Ovary (tissue), 9 donors: Measurements from ENCODE around the gene CEP97. TPM values are rescaled to one million over a fixed set of nuclear protein-coding genes. Genes with fewer than 3 reads are reported as not detected.

Experiments
- DNase-seq, 5 donors: peaks; one replicate each; pipeline ENCODE4 v3.0.0-alpha.2; 2019 to 2020
- H3K27ac ChIP-seq, 2 donors: fragments of 200-600 bp; one replicate each; pipeline versions ENCODE4 v1.5.1 to v1.8.0; 2019 to 2022
- H3K27me3 ChIP-seq: fragments of 200-600 bp; one replicate; pipeline ENCODE4 v1.8.0; 2022
- H3K36me3 ChIP-seq: fragments of 200-600 bp; sonication (generic); one replicate; pipeline ENCODE4 v1.5.1; 2019
- H3K4me1 ChIP-seq: one replicate; pipeline ENCODE4 v1.8.1; 2013; ENCODE audit warnings: mild to moderate bottlenecking, moderate library complexity; ENCODE audit not compliant: insufficient read depth
- H3K4me3 ChIP-seq: fragments of 200-600 bp; sonication (generic); one replicate; pipeline ENCODE4 v1.5.1; 2017
- H3K9me3 ChIP-seq, 2 donors: fragments of 200-600 bp in 1 of 2; sonication (generic) in 1 of 2; one replicate each; pipeline versions ENCODE4 v1.5.1 to v1.8.1; 2013 to 2019; ENCODE audit warnings: mild to moderate bottlenecking in 1 of 2, moderate library complexity in 1 of 2
- EP300 ChIP-seq: sonication (generic); formaldehyde crosslinking; IDR thresholded peaks from one replicate; pipeline ENCODE4 v1.6.1; 2017; ENCODE audit warnings: antibody characterized with exemption
- POLR2A ChIP-seq: fragments of 450-650 bp; IDR thresholded peaks from one replicate; pipeline ENCODE4 v1.6.1; 2017; ENCODE audit warnings: antibody characterized with exemption, mild to moderate bottlenecking, moderate library complexity
- WGBS, 3 donors: extraction: QIAGEN DNeasy Blood & Tissue Kit in 1 of 3; methylation state at CpG; one replicate each; pipeline versions ENCODE4 v1.1.5 to v1.1.7; 2013 to 2017; 5-methylcytosine and 5-hydroxymethylcytosine counted together
- intact Hi-C, 4 donors: fragments of 100-400 bp; cut with DNase I; formaldehyde crosslinking; loops; one replicate each; pipeline versions ENCODE4 v1.11.0 to v1.15.1; 2022 to 2023
- polyA plus RNA-seq, 2 donors: library from polyadenylated mRNA; stranded (reverse); fragments of 200-250 nt in 1 of 2; fragments of 350-450 nt in 1 of 2; fragmentation: Illumina TruSeq in 1 of 2; extraction: RNeasy Lipid Tissue Mini Kit (QIAGEN cat#74804) in 1 of 2; gene quantifications; one replicate each; pipeline ENCODE4 v1.2.3, GENCODE V29; 2013 to 2014
- total RNA-seq, 7 donors: library from RNA; depleted of rRNA in 2 of 7; stranded (reverse); fragments of >200 nt in 2 of 7; fragmentation: NEBNext Ultra II Directional in 3 of 7; extraction: Animal tissue kit (Norgen Biotek cat#: 25700) in 3 of 7; gene quantifications; one replicate each; pipeline versions ENCODE4 v1.1.0 to v1.2.4, GENCODE V29; 2016 to 2023
- TF ChIP-seq, protein P1 (sequence below), 3 donors: fragments of 450-650 bp in 2 of 3; fragments of 200-600 bp in 1 of 3; IDR thresholded peaks; one replicate each; pipeline versions ENCODE4 v1.5.1 to v1.8.0; 2016 to 2022; ENCODE audit warnings: antibody characterized with exemption in 3 of 3, mild to moderate bottlenecking in 1 of 3
- donor health status: DM: no; HTN: no; CAD: no; lungs with moderate emphysema.
- donor health status: DM: no; HTN: no; CAD: no.
- donor health status: Bipolar disorder and iron deficiency.
- donor health status: DM: yes; HTN: yes; CAD: no.
- donor health status: DM: no; HTN: no; CAD: no.
- donor health status: DM: yes; HTN: yes; CAD: no.

CEP97 gene
- total and polyA plus RNA-seq, 9 donors: 2.4 to 11.1 (median 7.8) TPM

DNA sequence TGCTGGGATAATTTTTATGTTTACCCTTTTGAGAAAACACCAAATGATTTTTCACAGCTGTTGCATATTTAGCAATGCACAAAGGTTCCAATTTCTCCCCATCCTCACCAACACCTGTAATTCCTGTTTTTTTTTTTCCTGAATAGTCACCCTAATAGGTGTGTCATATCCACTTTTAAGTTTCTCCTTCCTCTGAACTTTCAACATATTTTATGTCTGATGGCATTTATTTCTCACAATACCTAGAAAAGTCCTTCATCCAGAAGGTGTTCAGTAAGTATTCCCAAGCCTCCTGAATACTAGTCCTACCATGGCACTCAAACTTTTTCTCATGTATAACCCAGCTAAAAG is 39.4 kb upstream of the CEP97 start:
- no peaks in the 10 kb centered on the region for H3K36me3 ChIP-seq
- intact Hi-C loops: loop anchor here in 1 of 4 donors (5.0 kb wide), 2 partner anchors 113 to 162 kb away; partner anchors contain the start of genes NFKBIZ and PCNP
- TF ChIP-seq, protein P1, sequence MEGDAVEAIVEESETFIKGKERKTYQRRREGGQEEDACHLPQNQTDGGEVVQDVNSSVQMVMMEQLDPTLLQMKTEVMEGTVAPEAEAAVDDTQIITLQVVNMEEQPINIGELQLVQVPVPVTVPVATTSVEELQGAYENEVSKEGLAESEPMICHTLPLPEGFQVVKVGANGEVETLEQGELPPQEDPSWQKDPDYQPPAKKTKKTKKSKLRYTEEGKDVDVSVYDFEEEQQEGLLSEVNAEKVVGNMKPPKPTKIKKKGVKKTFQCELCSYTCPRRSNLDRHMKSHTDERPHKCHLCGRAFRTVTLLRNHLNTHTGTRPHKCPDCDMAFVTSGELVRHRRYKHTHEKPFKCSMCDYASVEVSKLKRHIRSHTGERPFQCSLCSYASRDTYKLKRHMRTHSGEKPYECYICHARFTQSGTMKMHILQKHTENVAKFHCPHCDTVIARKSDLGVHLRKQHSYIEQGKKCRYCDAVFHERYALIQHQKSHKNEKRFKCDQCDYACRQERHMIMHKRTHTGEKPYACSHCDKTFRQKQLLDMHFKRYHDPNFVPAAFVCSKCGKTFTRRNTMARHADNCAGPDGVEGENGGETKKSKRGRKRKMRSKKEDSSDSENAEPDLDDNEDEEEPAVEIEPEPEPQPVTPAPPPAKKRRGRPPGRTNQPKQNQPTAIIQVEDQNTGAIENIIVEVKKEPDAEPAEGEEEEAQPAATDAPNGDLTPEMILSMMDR (IDR thresholded peaks at IDR 0.05): no peak
- TF ChIP-seq POLR2A: no peak
- no peak for TF ChIP-seq EP300
- peak overlapping the region; percentile 59 for H3K4me3 ChIP-seq
- no peak for DNase-seq
- H3K27ac ChIP-seq: peak overlapping the region; percentile 83 to 86
- no peaks in the 10 kb centered on the region for H3K9me3 ChIP-seq
- H3K4me1 ChIP-seq: peaks cover 10% of the 10 kb centered on the region
- no peaks in the 10 kb centered on the region for H3K27me3 ChIP-seq

DNA sequence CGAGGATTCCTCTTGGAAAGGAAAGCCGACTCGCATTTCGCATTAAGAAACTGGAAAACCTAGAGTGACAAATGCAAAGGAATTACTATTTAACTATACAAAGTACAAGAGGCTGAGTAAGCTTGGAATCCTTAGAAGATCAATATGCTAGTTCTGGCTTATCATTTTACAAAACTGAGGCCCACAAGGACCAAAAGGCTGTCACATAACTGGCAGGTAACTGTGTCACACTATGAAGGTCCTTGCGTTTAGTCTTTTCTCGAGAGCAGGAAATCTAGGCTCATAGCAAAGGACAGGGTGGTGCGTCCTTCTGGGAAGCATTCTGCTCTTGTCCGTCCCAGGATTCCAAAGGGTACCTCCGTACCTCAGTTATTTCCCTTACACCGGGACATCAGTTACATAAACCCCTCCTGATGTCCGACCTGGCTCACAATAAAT is 38.5 kb upstream of the CEP97 start:
- intact Hi-C loops: loop anchor here in 1 of 4 donors (5.0 kb wide), 2 partner anchors 114 to 161 kb away; partner anchors contain the start of genes NFKBIZ and PCNP
- no peak for DNase-seq
- H3K9me3 ChIP-seq: no peaks in the 10 kb centered on the region
- H3K4me1 ChIP-seq: peaks cover 10% of the 10 kb centered on the region
- TF ChIP-seq POLR2A (no peak), EP300 (no peak)
- TF ChIP-seq, protein P1 (IDR thresholded peaks at IDR 0.05): no peak
- peak overlapping the region; percentile 59 for H3K4me3 ChIP-seq
- H3K36me3 ChIP-seq: no peaks in the 10 kb centered on the region
- 1% methylated on average over 11 of the region's 11 CpGs for WGBS, 3 donors
- no peaks in the 10 kb centered on the region for H3K27me3 ChIP-seq
- peak overlapping the region; percentile 83 to 86 for H3K27ac ChIP-seq

DNA sequence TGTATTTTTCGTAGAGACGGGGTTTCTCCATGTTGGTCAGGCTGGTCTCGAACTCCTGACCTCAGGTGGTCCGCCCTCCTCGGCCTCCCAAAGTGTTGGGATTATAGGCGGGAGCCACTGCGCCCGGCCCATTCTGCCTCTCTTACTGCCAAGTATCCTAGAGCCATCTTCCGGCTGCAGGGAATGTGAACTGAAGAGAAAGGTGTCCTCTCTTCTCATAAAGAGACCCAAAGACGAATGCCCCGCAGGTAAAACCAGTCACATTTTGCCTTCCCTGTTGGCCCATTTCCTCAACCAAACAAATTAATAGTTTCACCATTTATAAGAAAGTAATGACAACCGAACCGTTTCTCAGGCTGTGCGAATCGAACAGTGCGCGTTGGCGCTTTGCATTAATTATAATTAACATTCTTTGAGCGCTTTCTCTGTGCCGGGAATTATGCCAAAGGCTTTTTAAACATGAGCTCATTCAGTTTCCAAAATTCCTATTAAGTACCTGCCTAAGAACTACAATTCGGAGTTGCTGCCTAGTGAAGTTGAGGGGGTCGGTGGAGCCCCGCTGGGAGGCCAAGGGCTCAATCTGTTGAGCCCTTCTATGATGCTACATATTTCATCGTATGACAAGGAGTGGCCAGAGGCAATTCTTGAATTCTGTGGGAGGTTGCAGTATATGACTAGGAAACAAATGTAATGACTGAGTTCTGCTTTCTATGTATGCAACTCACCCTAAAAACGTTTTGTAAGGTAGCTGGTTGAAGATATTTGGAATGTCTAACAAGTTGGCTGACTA is 37.1 kb upstream of the CEP97 start:
- peak in 1 of 5 donors; percentile 51 for DNase-seq
- intact Hi-C loops: loop anchor here in 1 of 4 donors (5.0 kb wide), 2 partner anchors 115 to 160 kb away; partner anchors contain the start of genes NFKBIZ and PCNP
- TF ChIP-seq EP300: no peak
- TF ChIP-seq, protein P1 (IDR thresholded peaks at IDR 0.05): no peak
- no peak for TF ChIP-seq POLR2A
- Histone ChIP-seq H3K36me3 (no peaks in the 10 kb centered on the region), H3K4me3 (peak overlapping the region; percentile 59), H3K4me1 (peaks cover 10% of the 10 kb centered on the region), H3K27ac (peak overlapping the region; percentile 64 to 83), H3K27me3 (no peaks in the 10 kb centered on the region), H3K9me3 (no peaks in the 10 kb centered on the region)
- 29 to 53% (median 44%) methylated on average over 24 to 25 of the region's 25 CpGs for WGBS, 3 donors

DNA sequence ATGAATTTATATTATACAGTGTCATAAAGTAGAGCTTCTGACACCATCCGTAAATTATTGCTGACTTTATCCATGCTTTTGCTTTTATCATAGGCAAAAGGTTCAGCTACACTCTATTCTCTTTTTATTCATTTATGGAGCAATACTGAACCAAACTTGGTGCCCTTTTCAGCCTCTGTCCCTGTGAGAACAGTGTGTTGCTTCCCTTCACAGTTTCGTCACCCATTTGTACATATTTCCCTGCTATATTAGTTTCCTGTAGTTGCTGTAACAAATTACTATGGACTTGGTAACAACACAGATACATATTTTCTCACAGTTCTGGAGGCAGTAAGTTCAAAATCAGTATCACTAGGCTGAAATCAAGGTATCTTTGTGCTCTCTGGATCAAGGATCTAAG is 35.1 kb upstream of the CEP97 start:
- Histone ChIP-seq H3K36me3 (no peaks in the 10 kb centered on the region), H3K27ac (no peak overlapping the region), H3K4me3 (no peak overlapping the region), H3K4me1 (peaks cover 6% of the 10 kb centered on the region), H3K27me3 (no peaks in the 10 kb centered on the region), H3K9me3 (no peaks in the 10 kb centered on the region)
- DNase-seq: no peak
- WGBS, 3 donors: 84 to 93% (median 90%) methylated on average over 2 of the region's 2 CpGs
- TF ChIP-seq, protein P1 (IDR thresholded peaks at IDR 0.05): no peak
- TF ChIP-seq EP300: no peak
- TF ChIP-seq POLR2A: no peak
- intact Hi-C loops: loop anchor here in 1 of 4 donors (5.0 kb wide), 2 partner anchors 117 to 158 kb away; partner anchors contain the start of genes NFKBIZ and PCNP
